Activated CD4-positive, alpha-beta T cell treated with anti-CD3 and anti-CD28 coated beads, Interleukin-2, amount 50 U/mL, for 1 hour (primary cell): ENCODE measurements around the gene PLAU.
"Not testable (repeated sequence)": the region's sequence is repeated elsewhere in the genome, so short reads cannot be mapped to it uniquely, and the experiment has no call there.

ENCODE experiments used
- DNase-seq: peaks from one replicate; pipeline ENCODE4 v3.0.0-alpha.2; 2020

PLAU gene

DNA sequence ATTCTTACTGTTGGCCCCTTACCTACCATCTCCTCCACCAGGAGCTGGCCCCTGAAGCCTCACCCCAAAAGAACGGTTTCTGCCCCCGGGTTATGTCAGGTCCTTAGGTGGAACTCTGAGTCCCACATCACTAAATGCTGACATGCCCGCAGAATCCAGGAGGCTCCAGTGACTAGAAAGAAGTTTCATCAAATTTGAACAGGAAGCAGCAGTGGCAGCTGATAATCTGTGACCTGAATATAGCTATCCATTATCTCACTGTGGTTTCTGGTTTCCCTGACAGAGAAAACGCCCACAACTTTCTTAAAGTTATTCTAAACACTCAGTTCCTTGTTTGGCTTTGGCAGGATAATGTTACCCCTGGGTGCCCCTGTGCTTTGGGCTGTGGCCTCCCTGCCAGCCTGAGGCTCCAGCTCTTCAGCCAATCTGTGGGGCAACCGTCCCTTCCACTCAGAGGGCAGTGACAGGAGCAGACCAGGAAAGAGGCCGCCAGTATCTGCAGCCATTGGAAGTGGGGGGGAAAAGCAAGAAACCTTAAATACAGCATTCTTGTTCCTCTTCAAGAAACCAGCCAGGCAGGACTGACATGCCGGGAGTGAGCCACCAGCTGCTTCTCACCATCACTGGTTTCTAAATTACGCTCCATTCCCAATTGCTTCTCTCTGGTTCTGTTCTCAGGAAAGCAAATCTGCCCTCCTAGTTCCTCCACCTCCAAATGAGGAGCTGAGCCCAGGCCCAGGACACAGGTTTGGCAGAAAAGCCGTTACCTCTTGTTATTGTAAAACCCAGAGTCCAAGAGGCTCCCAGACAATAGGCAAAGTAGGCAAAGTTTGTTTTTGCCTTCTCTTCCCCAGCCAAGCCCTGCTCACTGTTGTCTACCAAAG lies 45.8 kb downstream of the PLAU start:
- no peak for DNase-seq

DNA sequence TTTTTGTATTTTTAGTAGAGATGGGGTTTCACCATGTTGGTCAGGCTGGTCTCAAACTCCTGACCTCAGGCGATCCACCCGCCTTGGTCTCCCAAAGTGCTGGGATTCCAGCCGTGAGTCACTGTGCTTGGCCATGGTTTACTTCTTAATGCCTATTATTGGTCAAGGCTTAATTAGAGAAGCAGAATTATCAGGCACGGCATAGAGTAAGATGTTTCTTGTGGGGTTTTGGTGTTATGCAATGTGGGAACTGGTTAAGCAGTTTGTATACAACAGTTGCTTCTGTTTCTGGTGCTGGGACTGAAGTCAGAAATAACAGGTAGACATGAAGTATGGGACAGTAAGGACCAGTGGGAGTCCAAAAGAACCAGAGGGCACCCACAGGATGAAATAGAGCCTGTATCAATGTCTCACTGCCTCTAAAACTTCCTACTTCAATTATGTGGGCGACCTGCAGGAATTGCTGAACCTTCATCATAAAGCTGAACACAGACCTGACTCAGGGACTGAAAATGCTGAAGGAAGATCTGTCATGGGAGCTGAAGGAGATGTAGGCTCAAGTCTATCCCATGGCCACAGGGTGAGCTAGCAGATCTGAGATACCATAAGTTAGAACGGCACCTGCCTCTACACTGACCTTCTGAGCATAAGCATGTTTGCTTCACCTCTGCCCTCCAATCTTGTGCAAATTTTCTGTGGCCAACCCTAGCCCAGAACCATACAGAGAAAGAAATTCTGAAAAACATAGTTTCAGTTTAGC lies 48.7 kb downstream of the PLAU start:
- no peak for DNase-seq

DNA sequence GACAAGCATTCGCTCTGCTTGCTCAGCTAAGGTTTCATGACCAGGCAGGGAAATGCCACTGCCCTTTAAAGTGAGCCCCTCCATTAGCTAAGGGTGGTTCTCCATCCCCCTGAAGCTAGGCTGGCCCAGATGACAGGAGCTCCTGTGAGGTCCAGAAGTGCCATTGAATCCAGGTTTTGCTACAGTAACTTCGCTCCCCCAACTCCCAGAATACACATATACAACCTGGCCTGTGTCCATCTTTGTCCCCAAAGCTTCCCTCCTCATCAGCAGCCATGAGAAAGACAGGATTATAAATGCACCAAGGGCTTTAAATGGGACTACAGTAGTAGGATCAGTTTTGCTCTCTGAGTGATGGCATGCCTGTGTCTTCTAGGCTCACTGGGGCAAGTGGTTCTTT lies 51.5 kb downstream of the PLAU start:
- no peak for DNase-seq

DNA sequence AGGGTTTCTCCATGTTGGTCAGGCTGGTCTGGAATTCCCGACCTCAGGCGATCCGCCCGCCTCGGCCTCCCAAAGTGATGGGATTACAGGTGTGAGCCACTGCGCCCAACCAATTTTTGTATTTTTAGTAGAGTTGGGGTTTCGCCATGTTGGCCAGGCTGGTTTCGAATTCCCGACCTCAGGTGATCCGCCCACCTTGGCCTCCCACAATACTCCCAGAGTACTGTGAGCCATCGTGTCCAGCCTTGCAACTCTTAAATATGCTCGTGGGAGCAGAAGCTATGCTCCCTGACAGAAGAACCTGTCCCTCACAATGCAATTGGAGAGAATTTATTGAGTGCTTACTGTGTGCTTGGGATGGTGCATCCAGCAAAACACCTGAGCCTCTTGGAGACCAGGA lies 52.6 kb downstream of the PLAU start:
- DNase-seq, result not testable (repeated sequence)

DNA sequence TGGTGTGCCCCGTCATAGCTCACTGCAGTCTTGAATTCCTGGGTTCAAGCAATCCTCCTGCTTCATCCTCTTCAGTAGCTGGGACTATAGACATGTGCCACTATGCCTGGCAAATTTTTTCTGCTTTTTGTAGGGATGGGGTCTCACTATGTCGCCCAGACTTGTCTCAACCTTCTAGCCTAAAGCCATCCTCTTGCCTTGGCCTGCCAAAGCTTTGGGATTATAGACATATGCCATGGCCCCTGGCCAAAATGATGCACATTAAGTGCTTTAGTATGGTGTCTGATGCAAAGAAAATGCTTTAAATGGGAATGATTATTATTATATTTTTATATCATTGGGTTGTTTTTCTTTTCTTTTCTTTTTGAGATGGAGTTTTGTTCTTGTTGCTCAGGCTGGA lies 53.8 kb downstream of the PLAU start:
- DNase-seq, result no peak

DNA sequence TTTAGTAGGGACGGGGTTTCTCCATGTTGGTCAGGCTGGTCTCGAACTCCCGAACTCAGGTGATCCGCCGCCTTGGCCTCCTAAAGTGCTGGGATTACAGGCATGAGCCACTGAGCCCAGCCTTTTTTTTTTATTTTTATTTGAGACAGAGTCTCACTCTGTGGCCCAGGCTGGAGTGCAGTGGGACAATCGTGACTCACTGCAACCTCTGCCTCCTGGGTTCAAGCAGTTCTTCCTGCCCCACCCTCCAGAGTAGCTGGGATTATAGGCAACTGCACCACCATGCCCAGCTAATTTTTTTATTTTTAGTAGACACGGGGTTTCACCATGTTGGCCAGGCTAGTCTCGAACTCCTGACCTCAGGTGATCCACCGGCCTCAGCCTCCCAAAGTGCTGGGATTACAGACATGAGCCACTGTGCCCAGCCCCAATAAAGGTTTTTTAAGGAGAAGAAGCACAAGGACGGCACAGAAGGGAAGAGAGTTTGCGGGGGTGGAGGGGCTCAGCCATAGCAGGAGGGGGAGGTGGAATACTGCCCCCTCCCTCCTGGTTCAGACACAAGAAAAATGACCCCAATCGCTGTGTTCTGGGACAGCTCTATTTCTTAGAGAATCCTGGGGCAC lies 54.4 kb downstream of the PLAU start:
- DNase-seq, result not testable (repeated sequence)

DNA sequence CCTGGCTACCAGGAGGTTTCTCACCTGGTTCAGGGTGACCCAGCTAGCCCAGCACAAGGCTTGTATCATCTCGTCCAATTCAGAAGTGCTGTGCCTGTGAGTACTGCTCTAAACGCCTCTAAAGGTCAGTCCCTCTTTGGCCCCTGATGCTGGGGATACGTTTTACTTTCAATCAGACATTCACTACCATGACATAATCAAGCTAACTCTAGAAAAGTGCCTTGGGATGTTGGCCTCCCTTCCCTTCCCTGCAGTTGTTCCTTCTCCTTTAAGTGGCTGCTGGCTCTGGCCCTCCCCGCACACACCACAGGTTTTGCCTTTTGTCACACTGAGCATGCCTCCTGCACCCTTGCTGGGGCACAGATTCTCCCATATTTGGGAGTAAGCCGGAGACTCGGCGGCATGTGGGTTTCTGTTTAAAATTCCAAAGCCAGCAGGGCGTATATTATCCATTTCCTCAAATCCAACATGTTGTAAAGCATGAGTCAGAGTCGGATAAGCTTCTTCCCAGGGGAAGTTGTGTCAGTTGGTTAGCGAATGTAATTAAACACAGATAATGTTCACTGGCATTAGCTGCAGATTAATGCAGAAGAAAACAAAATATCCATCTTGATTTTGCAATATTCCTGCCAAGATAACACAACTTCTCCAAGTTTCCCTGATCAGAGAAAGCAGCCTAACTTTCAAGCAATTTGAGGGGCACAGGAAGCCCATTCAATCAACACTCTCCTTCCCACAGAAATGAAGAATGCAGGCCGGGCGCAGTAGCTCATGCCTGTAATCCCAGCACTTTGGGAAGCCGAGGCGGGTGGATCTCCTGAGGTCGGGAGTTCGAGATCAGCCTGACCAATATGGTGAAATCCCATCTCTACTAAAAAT lies 55.2 kb downstream of the PLAU start:
- no peak for DNase-seq

DNA sequence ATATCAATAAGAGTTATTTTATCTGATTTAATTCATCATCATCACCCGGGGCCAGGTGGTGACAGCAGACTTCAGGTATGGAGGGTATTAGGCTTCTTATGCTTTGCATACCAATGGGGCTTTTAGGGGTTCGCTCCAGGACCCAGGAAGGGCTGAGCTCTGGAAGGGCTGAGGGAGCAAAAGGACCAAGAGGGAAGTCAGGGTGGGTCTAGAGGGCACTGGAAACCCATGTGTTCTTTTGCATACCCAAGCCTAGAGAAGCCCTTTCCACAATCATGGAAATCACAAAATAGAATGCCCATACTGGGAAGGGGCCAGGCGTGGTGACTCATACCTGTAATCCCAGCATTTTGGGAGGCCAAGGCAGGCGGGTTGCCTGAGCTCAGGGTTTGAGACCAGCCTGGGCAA lies 56.1 kb downstream of the PLAU start:
- no peak for DNase-seq
